TTC549 (cell line): ENCODE data around the gene OR4A16.

Source experiments
- FAIRE-seq: peaks from 2 replicates; lab custom pipeline; 2012; peaks lifted over from hg19 to GRCh38; lab: Jason Lieb, UNC

Gene OR4A16, protein sequence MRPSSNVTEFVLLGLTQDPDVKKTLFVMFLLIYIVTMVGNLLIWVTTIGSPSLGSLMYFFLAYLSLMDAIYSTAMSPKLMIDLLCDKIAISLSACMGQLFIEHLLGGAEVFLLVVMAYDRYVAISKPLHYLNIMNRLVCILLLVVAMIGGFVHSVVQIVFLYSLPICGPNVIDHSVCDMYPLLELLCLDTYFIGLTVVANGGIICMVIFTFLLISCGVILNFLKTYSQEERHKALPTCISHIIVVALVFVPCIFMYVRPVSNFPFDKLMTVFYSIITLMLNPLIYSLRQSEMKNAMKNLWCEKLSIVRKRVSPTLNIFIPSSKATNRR

DNA sequence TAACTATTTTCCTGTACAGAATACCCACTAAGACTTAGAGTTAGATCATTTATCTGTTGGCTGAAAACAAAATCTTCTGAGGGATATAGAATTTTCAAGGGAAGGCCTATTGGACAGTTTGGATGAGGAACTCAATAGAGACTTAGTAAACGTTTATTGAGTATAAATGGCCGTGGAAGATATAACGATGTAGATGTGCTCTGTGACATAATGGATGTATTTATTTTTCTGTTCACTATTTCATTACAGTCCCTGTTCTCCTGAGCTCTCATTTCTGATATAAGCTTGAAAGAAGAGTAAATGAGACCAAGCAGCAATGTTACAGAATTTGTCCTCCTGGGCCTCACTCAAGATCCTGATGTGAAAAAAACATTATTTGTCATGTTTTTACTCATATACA lies at the start of gene OR4A16:
TSS of gene OR4A16 (plus strand) at position 301 of the 400 bp plus-strand sequence. CDS start at position 301, 0 bp downstream.
- no peak for FAIRE-seq

DNA sequence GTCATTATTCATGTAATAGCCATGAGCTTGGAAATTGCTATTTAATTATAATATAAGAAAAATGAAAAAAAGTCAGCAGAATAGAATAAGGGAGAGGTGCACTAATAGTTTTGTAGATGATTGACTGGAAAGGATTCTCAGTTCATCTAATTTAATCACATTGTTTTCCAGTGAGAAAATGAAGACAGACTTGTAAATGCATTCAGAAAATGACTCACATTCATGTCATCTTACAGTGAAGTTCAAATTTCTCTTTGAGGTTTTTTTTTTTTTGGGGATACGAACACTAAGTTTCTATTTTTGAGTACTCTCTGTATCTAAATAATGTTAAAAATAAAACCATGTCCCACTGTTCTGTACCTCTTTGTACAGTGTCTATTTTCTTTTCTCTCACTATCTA lies 18.5 kb upstream of the OR4A16 start:
- no peak for FAIRE-seq

DNA sequence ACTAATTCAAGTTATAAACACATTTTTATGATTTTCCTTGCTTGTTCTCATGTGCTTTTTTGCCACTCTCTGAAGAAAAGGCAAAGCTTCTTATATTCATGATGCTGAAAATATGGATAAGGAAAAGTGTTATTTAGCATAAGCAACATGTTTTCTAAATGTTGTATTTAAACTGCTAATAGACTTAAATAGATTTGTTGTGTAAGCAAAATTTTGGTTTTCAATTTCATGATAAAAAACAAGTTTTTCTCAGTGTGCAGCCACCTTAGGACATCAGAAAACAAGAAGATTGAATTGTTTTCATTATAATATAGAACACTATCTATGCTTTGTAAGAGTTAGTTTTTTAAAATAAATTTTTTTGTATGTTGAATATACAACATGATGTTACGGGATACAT lies 2.3 kb downstream of the OR4A16 start:
- FAIRE-seq = no peak

DNA sequence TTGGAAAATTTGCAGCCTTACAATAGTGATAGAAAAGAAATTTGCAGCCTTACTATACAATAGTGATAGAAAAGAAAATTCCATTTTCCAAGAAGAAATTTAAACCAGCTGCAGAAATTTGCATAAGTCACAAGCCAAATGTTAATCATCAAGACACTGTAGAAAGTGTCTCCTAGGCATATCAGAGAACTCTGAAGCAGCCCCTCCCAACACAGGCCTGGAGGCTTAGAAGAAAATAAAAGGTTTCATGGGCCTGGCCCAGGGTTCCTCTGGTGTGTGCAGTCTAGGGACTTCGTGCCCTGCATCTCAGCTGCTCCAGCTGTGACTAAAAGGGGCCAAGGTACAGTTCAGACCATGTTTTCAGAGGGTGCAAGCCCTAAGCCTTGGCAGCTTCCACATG lies 6.0 kb downstream of the OR4A16 start:
- no peak for FAIRE-seq

DNA sequence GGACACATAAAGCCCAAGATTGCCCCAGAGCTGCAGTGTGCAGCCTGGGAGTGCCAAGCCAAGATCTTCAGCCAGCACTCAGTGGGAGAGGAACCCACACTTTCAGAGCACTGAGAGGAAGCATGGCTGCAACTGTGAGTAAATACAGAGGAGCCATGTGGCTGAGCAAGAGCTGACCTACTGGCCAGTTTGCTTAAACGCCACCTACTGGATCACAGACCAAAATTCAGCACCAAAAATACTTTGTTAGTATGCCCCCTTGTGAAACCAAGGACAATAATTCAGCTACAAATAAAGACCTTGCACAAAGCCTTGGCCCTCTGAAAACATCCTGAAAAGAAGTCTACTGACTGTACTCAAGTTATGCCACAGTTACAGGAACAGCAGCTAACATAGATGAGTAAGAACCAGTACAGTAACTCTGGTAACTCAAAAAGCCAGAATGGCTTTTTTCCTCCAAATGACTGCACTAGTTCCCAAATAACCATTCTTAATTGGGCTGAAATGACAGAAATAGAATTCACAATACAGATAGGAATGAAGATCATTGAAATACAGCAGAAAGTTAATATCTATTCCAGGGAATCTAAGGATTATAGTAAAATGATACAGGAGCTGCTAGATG lies 14.7 kb downstream of the OR4A16 start:
- FAIRE-seq = no peak

DNA sequence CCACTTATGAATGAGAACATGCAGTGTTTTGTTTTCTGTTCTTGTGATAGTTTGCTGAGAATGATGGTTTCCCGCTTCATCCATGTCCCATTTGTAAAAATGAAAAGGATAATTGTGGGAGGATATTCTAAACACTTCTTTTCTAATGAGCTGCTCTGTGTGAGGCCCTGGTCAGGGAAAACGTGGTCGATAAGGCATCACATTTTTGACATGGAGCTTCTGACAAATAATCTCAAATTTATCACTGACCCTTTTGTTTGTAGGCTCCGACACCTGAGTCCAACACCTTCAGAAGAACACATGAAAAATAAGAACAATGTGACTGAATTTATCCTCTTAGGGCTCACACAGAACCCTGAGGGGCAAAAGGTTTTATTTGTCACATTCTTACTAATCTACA lies 24.7 kb downstream of the OR4A16 start, which contains the start of gene OR4A15:
TSS of gene OR4A15 (plus strand) at position 301 of the 400 bp plus-strand sequence. CDS start at position 301, 0 bp downstream.
- FAIRE-seq = no peak
